Islet precursor cell (in vitro differentiated cells): Measurements from ENCODE around the gene TMEM109.

Experiments
- DNase-seq: peaks from one replicate; pipeline ENCODE4 v3.0.0-alpha.2; 2018

The TMEM109 gene

DNA sequence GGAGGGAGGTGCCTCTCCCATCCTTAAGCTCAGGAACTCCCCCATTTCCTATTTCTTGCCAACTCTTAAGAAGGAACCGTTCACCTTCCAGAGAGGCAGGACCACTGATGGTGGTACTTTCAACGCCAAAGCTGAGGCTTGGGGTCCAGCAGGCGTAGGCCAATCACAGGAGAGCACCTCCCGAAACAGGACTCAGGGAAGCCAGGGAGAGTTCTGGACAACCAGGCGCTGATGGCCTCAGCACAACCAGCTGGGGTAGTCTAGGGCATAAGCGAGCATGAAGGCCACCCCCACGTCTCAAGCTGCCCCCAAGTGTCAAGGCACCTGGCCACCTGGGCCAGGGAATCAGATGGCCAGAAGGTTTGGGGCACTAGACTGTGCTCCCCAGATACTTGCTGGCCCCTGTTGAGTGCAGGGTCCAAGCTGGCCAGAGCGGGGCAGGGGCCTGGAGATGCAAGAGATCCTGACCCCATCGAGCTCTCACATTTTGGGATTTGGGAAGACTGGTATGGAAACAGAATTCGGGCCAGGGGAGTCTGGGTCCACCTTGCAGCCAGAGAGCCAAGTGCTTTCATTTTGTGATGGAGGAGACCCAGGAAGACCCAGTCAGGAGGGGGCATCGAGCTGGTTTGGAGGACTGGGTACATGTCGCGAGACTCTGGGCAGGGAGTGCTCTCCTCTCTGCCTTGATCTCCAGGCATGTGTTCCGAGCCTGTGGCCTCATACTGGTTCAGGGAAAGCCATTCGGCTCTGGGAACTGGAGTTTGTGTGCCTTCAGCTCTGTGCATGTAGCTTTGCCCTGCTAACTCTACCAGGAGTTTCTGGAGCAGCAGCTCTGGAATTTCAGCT lies 58.4 kb downstream of the TMEM109 start:
- peak; percentile 47 for DNase-seq
